GM12891 (cell line): Measurements from ENCODE around the gene OAS2.

Experiments used
- POLR2A ChIP-seq: IDR thresholded peaks from 2 replicates; pipeline ENCODE4 v1.6.1; 2011; ENCODE audit warnings: low read depth, low read length, control low read depth
- POLR2AphosphoS5 ChIP-seq: IDR thresholded peaks from 2 replicates; pipeline ENCODE4 v1.6.1; 2011; ENCODE audit warnings: low read depth, low read length, control low read depth
- SPI1 ChIP-seq: IDR thresholded peaks from 2 replicates; pipeline ENCODE4 v1.6.1; 2011; ENCODE audit warnings: low read depth, low read length, control low read depth

- TF ChIP-seq POLR2A (no peak), POLR2AphosphoS5 (no peak), SPI1 (no peak)
These were observed 18.2 kb downstream of the OAS2 start for GRCh38 chr12:112996501-112996900.
